GM12892 (cell line): Measurements from ENCODE around the gene SPOCK1.

ENCODE experiments used
- POLR2AphosphoS5 ChIP-seq: IDR thresholded peaks from 2 replicates; pipeline ENCODE4 v1.6.1; 2011; ENCODE audit warnings: low read depth, low read length, control low read depth
- TAF1 ChIP-seq: IDR thresholded peaks from 2 replicates; pipeline ENCODE4 v1.6.1; 2011; ENCODE audit warnings: low read depth, mild to moderate bottlenecking, control low read depth, low read length, borderline replicate concordance

DNA sequence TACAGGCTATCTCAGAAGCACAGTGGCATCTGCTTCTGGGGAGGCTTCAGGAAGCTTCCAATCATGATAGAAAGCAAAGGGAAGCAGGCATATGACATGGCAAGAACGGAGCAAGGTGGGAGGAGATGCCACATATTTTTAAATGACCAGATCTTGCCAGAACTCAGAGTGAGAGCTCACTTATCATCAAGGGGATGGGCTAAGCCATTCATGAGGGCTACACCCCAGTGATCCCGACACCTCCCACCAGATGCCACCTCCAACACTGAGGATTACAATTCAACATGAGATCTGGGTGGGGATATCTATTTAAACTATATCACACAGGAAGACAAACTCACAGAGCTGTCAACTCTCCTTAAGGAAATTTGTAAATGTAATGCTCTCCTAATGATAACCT lies 258.8 kb downstream of the SPOCK1 start:
- no peak for TF ChIP-seq POLR2AphosphoS5
- TF ChIP-seq TAF1: no peak
